HEK293 (cell line): Measurements from ENCODE around the gene LRIG3.

Experiments
- HOXD13 ChIP-seq: sonication (generic); formaldehyde crosslinking; IDR thresholded peaks from 2 replicates; pipeline ENCODE4 v1.8.0; 2022; ENCODE audit warnings: missing genetic modification reagents, borderline replicate concordance
- IKZF3 ChIP-seq: fragments of 450-650 bp; IDR thresholded peaks from 2 replicates; pipeline ENCODE4 v1.5.0; 2018; ENCODE audit warnings: missing biosample characterization, mild to moderate bottlenecking, missing genetic modification characterization, moderate library complexity
- KLF17 ChIP-seq: fragments of 450-650 bp; formaldehyde crosslinking; IDR thresholded peaks from 2 replicates; pipeline ENCODE4 v1.5.1; 2016; ENCODE audit warnings: missing biosample characterization, missing genetic modification characterization
- MEIS1 ChIP-seq: sonication (generic); formaldehyde crosslinking; IDR thresholded peaks from 2 replicates; pipeline ENCODE4 v1.8.1; 2022; ENCODE audit warnings: missing genetic modification reagents, mild to moderate bottlenecking, borderline replicate concordance
- PRDM1 ChIP-seq: fragments of 450-650 bp; formaldehyde crosslinking; IDR thresholded peaks from 2 replicates; pipeline ENCODE4; 2016; ENCODE audit warnings: missing biosample characterization, missing genetic modification characterization
- SP2 ChIP-seq: fragments of 450-650 bp; formaldehyde crosslinking; IDR thresholded peaks from 2 replicates; pipeline ENCODE4 v1.5.1; 2016; ENCODE audit warnings: missing biosample characterization, missing genetic modification characterization
- TCF7L2 ChIP-seq: IDR thresholded peaks from 2 replicates; pipeline ENCODE4 v1.6.1; 2011; ENCODE audit warnings: low read depth, mild to moderate bottlenecking, inconsistent platforms, low read length, moderate library complexity, borderline replicate concordance
- TRIM28 ChIP-seq: IDR thresholded peaks from 2 replicates; pipeline ENCODE4 v1.6.1; 2011; ENCODE audit warnings: low read length, control low read depth, borderline replicate concordance
- WT1 ChIP-seq: fragments of 450-650 bp; formaldehyde crosslinking; IDR thresholded peaks from 2 replicates; pipeline ENCODE4 v1.5.1; 2016; ENCODE audit warnings: missing biosample characterization, missing genetic modification characterization
- ZBTB26 ChIP-seq: fragments of 450-650 bp; formaldehyde crosslinking; optimal IDR thresholded peaks from 2 replicates; pipeline ENCODE3; 2016; ENCODE audit warnings: missing biosample characterization, mild to moderate bottlenecking, missing genetic modification characterization
- ZEB2 ChIP-seq: fragments of 450-650 bp; formaldehyde crosslinking; IDR thresholded peaks from 2 replicates; pipeline ENCODE4 v1.5.1; 2016; ENCODE audit warnings: missing biosample characterization, missing genetic modification characterization
- ZFP37 ChIP-seq: fragments of 450-650 bp; formaldehyde crosslinking; IDR thresholded peaks from 2 replicates; pipeline ENCODE4 v1.5.1; 2016; ENCODE audit warnings: missing biosample characterization, missing genetic modification characterization
- ZNF146 ChIP-seq: fragments of 450-650 bp; formaldehyde crosslinking; IDR thresholded peaks from 2 replicates; pipeline ENCODE4 v1.5.1; 2016; ENCODE audit warnings: missing biosample characterization, missing genetic modification characterization
- ZNF157 ChIP-seq: fragments of 450-650 bp; formaldehyde crosslinking; IDR thresholded peaks from 2 replicates; pipeline ENCODE4 v1.5.1; 2016; ENCODE audit warnings: missing biosample characterization, missing genetic modification characterization
- ZNF18 ChIP-seq: fragments of 450-650 bp; formaldehyde crosslinking; IDR thresholded peaks from 2 replicates; pipeline ENCODE4 v1.5.1; 2016; ENCODE audit warnings: missing biosample characterization, missing genetic modification characterization
- ZNF2 ChIP-seq: fragments of 450-650 bp; formaldehyde crosslinking; IDR thresholded peaks from 2 replicates; pipeline ENCODE4 v1.5.1; 2016; ENCODE audit warnings: missing biosample characterization, missing genetic modification characterization
- ZNF26 ChIP-seq: fragments of 450-650 bp; formaldehyde crosslinking; IDR thresholded peaks from 2 replicates; pipeline ENCODE4 v1.5.1; 2016; ENCODE audit warnings: missing biosample characterization, missing genetic modification characterization
- ZNF335 ChIP-seq: fragments of 450-650 bp; formaldehyde crosslinking; conservative IDR thresholded peaks from 2 replicates; pipeline ENCODE4 v1.5.1; 2016; ENCODE audit warnings: missing biosample characterization, missing genetic modification characterization
- ZNF341 ChIP-seq: fragments of 450-650 bp; formaldehyde crosslinking; IDR thresholded peaks from 2 replicates; pipeline ENCODE4; 2016; ENCODE audit warnings: low read depth, missing biosample characterization, missing genetic modification characterization
- ZNF394 ChIP-seq: fragments of 450-650 bp; formaldehyde crosslinking; IDR thresholded peaks from 2 replicates; pipeline ENCODE4 v1.5.1; 2016; ENCODE audit warnings: missing biosample characterization, missing genetic modification characterization, mild to moderate bottlenecking, moderate library complexity, borderline replicate concordance
- ZNF416 ChIP-seq: fragments of 450-650 bp; formaldehyde crosslinking; IDR thresholded peaks from 2 replicates; pipeline ENCODE4 v1.5.1; 2016; ENCODE audit warnings: missing biosample characterization, missing genetic modification characterization
- ZNF423 ChIP-seq: fragments of 450-650 bp; formaldehyde crosslinking; IDR thresholded peaks from 2 replicates; pipeline ENCODE4 v1.5.1; 2016; ENCODE audit warnings: missing biosample characterization, missing genetic modification characterization
- ZNF449 ChIP-seq: fragments of 450-650 bp; formaldehyde crosslinking; IDR thresholded peaks from 2 replicates; pipeline ENCODE4 v1.5.1; 2017; ENCODE audit warnings: missing biosample characterization, mild to moderate bottlenecking, missing genetic modification characterization, moderate library complexity
- ZNF513 ChIP-seq: fragments of 450-650 bp; IDR thresholded peaks from 2 replicates; pipeline ENCODE4 v1.5.1; 2018; ENCODE audit warnings: missing biosample characterization, missing genetic modification characterization
- ZNF548 ChIP-seq: fragments of 450-650 bp; formaldehyde crosslinking; IDR thresholded peaks from 2 replicates; pipeline ENCODE4 v1.5.1; 2016; ENCODE audit warnings: missing biosample characterization, missing genetic modification characterization
- ZNF561 ChIP-seq: fragments of 450-650 bp; IDR thresholded peaks from 2 replicates; pipeline ENCODE4 v1.5.1; 2018; ENCODE audit warnings: missing biosample characterization, missing genetic modification characterization, borderline replicate concordance
- ZNF580 ChIP-seq: fragments of 450-650 bp; formaldehyde crosslinking; IDR thresholded peaks from 2 replicates; pipeline ENCODE4 v1.5.1; 2016; ENCODE audit warnings: missing biosample characterization, missing genetic modification characterization
- ZNF600 ChIP-seq: fragments of 450-650 bp; formaldehyde crosslinking; IDR thresholded peaks from 2 replicates; pipeline ENCODE4 v1.5.1; 2016; ENCODE audit warnings: missing biosample characterization, missing genetic modification characterization
- ZNF629 ChIP-seq: fragments of 450-650 bp; formaldehyde crosslinking; IDR thresholded peaks from 2 replicates; pipeline ENCODE4 v1.5.1; 2017; ENCODE audit warnings: missing biosample characterization, missing genetic modification characterization
- ZNF660 ChIP-seq: fragments of 450-650 bp; IDR thresholded peaks from 2 replicates; pipeline ENCODE4 v1.5.1; 2018; ENCODE audit warnings: missing biosample characterization, mild to moderate bottlenecking, missing genetic modification characterization
- ZNF76 ChIP-seq: fragments of 450-650 bp; formaldehyde crosslinking; IDR thresholded peaks from 2 replicates; pipeline ENCODE4; 2016; ENCODE audit warnings: low read depth, missing biosample characterization, missing genetic modification characterization, borderline replicate concordance

LRIG3 gene

GRCh38 chr12:58920102-58920960 is at the start of gene LRIG3 (continued):
- no peak for TF ChIP-seq ZNF18 (tag by site-specific recombination)
- TF ChIP-seq TRIM28, result peak; percentile 12; the same call in 1 of the 2 replicates
- peak; percentile 98 for TF ChIP-seq ZBTB26 (tag by site-specific recombination)
- TF ChIP-seq ZNF580, result 0 out of 2 replicates have a peak, but pooled peaks have one; percentile 44
- peak; percentile 80; the same call in 1 of the 2 replicates for TF ChIP-seq ZNF660 (tag by site-specific recombination)
- TF ChIP-seq ZEB2 (tag by site-specific recombination), result peak; percentile 92
- peak; percentile 67 for TF ChIP-seq KLF17 (tag by site-specific recombination)
- peak; percentile 7; the same call in 1 of the 2 replicates for TF ChIP-seq MEIS1
- TF ChIP-seq ZNF449 (tag by site-specific recombination), result no peak
- TF ChIP-seq ZNF157 (tag by site-specific recombination), result no peak
- TF ChIP-seq WT1 (tag by site-specific recombination), result 0 out of 2 replicates have a peak, but pooled peaks have one; percentile 47
- TF ChIP-seq IKZF3, result 0 out of 2 replicates have a peak, but pooled peaks have one; percentile 62
- TF ChIP-seq ZNF416 (tag by site-specific recombination), result no peak
- TF ChIP-seq ZNF335, result peak; percentile 68
- TF ChIP-seq PRDM1, result peak; percentile 57; the same call in 1 of the 2 replicates
- peak; percentile 60 for TF ChIP-seq SP2 (tag by site-specific recombination)
- TF ChIP-seq ZNF341, result peak; percentile 52; the same call in 1 of the 2 replicates
- no peak for TF ChIP-seq ZNF2 (tag by site-specific recombination)
- peak; percentile 72 for TF ChIP-seq ZNF629 (tag by site-specific recombination)
- TF ChIP-seq ZNF600 (tag by site-specific recombination), result peak; percentile 48; the same call in 1 of the 2 replicates
- no peak for TF ChIP-seq HOXD13 (CRISPR knock-in tag)
- TF ChIP-seq ZNF513, result no peak
- TF ChIP-seq ZNF394 (tag by site-specific recombination), result peak; percentile 93
- peak; percentile 58; the same call in 1 of the 2 replicates for TF ChIP-seq ZNF76 (tag by site-specific recombination)
- TF ChIP-seq ZNF26, result no peak
- no peak for TF ChIP-seq ZNF146 (tag by site-specific recombination)
- TF ChIP-seq ZFP37 (tag by site-specific recombination), result 0 out of 2 replicates have a peak, but pooled peaks have one; percentile 62
- TF ChIP-seq ZNF423 (tag by site-specific recombination), result no peak
- TF ChIP-seq ZNF548, result no peak
- 0 out of 2 replicates have a peak, but pooled peaks have one; percentile 36 for TF ChIP-seq TCF7L2
- peak; percentile 89 for TF ChIP-seq ZNF561 (tag by site-specific recombination)
